ENCODE results near the gene MSMP.

Gene MSMP

GRCh38 chr9:35717132-35717870, 36.8 kb downstream of the MSMP start:
- DNase-seq: no peak

GRCh38 chr9:35716230-35716629, 37.8 kb downstream of the MSMP start:
- DNase-seq: no peak

GRCh38 chr9:35714579-35715252, 39.4 kb downstream of the MSMP start:
- no peak for DNase-seq

- DNase-seq: no peak
Observed at GRCh38 chr9:35714123-35714522, 40.0 kb downstream of the MSMP start.

GRCh38 chr9:35713578-35713977, 40.5 kb downstream of the MSMP start:
- DNase-seq: no peak

- no peak for DNase-seq
Observed at GRCh38 chr9:35712762-35713400, 41.2 kb downstream of the MSMP start.

GRCh38 chr9:35711501-35712428, 42.3 kb downstream of the MSMP start:
- DNase-seq: no peak

- no peak for DNase-seq
Observed at GRCh38 chr9:35710818-35711500, 43.1 kb downstream of the MSMP start.

GRCh38 chr9:35708146-35708545, 45.9 kb downstream of the MSMP start:
- DNase-seq: no peak

- no peak for DNase-seq
Observed at GRCh38 chr9:35706951-35707350, 47.1 kb downstream of the MSMP start.

GRCh38 chr9:35705836-35706430, 48.1 kb downstream of the MSMP start:
- no peak for DNase-seq

- DNase-seq: no peak
Observed at GRCh38 chr9:35705372-35705771, 48.7 kb downstream of the MSMP start.

- no peak for DNase-seq
Observed at GRCh38 chr9:35703906-35704672, 50.0 kb downstream of the MSMP start.
